GM19395 (cell line): Measurements from ENCODE around the gene PRDX5.

Experiments used
- ATAC-seq: cut with Tn5 transposase; IDR thresholded peaks from one replicate; pipeline ENCODE4 v1.9.1; 2021; ENCODE audit warnings: mild to moderate bottlenecking, moderate library complexity; ENCODE audit not compliant: unreplicated experiment

Gene PRDX5

DNA sequence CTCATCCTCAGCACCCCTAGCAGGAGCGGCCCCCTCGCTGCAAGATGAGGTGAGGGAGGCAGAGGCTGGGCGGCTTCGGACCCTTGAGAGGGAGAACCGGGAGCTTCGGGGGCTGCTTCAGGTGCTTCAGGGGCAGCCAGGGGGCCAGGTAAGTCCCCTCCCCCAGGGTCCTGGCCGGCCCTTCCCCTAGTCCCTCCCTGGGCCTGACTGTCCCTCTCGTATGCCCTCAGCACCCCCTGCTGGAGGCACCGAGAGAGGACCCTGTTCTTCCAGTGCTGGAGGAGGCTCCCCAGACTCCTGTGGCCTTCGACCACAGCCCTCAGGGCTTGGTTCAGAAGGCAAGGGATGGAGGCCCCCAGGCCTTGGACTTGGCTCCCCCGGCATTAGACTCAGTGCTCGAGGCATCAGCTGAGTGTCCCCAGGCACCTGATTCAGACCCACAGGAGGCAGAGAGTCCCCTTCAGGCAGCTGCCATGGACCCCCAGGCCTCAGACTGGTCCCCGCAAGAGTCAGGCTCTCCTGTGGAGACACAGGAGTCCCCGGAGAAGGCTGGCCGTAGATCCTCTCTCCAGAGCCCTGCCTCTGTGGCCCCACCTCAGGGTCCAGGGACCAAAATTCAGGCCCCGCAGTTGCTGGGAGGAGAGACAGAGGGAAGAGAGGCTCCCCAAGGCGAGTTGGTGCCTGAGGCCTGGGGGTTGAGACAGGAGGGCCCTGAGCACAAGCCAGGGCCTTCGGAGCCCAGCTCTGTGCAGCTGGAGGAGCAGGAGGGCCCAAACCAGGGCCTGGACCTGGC is 26.0 kb downstream of the PRDX5 start:
- no peak for ATAC-seq

- no peak for ATAC-seq
Observed at GRCh38 chr11:64344787-64345186, 26.9 kb downstream of the PRDX5 start.

DNA sequence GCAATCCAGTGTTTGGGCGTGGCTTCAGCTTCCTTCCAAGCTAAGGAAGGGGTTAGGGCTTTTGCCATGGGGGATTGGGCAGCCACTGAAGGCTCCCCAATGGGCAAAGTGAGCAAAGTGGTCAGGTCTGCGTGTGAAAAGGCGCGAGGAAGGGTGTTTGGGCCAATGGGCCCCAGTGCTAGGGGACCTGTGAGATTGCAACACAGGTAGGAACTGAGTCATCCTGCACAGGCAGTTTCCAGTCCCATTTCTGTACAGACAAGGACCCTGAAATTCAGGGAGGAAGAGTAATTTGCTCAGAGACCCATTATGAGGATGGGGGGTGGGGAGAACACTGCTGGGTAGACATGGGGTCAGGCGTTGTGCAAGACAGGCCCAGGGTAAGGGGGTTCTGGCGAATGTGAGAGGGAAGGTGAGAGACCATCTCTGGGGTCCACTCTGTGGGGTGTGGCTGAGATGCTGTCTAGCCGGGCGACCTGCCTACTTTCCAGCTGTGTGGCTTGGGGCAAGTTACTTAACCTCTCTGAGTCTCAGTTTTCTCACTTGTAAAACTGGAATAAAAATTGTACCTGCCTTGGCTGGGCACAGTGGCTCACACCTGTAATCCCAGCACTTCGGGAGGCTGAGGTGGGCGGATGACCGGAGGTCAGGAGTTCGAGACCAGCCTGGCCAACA is 29.4 kb downstream of the PRDX5 start:
- ATAC-seq, result no peak

DNA sequence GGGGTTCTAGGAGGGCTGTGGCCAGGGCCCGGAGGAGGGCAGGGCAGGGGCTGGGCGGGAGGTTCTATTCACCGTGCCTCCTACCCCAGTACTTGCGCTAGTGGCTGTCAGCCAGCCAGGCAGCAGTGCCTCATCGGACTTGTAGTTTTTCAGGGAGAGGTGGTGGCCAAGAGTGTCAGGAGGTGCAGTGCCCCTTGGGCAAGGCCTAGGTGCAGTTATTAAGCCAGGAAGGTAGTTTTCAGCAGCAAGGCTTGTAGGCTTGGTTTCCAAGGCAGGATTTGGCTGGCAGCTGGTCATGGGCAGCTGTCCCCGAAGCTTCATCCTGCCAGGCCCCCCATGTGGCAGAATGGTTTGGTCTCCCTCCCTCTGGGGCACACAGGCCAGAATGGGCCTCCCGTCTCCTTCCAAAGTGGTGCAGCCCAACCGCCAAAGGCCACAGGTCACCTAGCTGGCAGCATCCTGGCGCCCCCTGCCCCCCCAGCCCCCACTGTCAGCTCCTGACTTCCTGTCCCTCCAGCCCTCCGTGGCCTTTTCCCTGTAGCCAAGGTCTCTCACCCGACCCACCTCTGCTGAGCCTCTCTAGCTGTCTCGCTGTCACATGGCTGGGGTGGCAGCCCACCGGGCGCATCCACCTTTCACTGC is 30.6 kb downstream of the PRDX5 start:
- ATAC-seq, result no peak

DNA sequence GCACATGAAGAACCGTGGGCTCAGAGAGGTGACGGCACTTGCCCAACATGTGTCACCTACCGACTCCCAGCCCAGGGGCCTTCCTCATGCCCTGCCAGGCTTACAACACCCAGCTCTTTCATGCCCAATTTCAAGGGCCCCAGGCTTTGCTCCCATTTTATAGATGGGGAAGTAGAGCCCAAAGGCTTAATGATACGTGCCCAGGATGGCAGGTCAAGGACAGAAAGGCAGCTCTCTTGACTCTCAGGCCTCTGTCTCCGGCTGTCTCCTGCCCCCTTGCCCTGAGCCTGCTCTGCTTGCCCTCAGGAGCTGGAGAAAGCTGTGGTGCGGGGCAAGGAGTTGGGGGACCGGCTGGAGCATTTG is 31.1 kb downstream of the PRDX5 start:
- ATAC-seq, result no peak

GRCh38 chr11:64349404-64349803 is 31.5 kb downstream of the PRDX5 start:
- no peak for ATAC-seq

GRCh38 chr11:64351136-64351631 is 33.3 kb downstream of the PRDX5 start:
- ATAC-seq, result no peak

- ATAC-seq, result no peak
Observed at GRCh38 chr11:64352099-64352994, 34.4 kb downstream of the PRDX5 start.

GRCh38 chr11:64352995-64353714 is 35.2 kb downstream of the PRDX5 start:
- ATAC-seq, result no peak

GRCh38 chr11:64353715-64354506 is 36.0 kb downstream of the PRDX5 start:
- ATAC-seq, result no peak

DNA sequence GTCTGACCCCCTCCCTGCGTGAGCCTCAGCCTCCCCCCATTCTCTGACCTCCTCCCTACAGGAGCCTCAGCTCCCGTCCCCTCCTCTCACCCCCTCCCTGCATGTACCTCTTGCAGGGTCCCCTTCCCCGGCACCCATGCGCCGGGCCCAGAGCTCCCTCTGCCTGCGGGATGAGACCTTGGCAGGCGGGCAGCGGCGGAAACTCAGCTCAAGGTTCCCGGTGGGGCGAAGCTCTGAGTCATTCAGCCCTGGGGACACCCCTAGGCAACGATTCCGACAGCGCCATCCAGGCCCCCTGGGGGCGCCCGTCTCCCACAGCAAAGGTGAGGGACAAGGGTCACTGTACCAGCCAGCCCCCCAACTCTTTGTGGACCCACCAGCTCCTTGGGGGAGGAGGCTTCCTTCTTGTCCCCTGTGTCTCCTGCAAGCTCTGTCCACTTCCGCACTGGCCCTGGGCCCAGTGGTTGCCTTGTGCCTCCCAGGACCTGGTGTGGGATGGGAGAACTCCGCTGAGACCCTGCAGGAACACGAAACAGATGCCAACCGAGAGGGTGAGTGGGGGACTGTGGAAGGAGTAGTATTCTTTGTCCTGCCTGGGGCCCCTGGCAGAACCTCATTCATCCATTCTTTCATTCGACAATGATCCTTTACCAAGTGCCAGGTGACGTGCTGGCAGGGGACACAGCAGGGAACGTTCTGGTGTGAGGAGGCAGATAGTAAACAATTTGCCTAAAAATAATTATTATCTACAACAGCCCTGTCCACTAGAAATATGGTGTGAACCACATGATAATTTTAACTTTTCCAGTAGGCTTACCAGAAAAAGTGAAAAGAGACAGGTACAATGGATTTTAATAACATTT is 37.4 kb downstream of the PRDX5 start:
- no peak for ATAC-seq

- ATAC-seq, result no peak
Observed at GRCh38 chr11:64356498-64357411, 38.8 kb downstream of the PRDX5 start.

- ATAC-seq, result no peak
Observed at GRCh38 chr11:64357446-64357845, 39.5 kb downstream of the PRDX5 start.

GRCh38 chr11:64357904-64358535 is 40.1 kb downstream of the PRDX5 start:
- no peak for ATAC-seq

DNA sequence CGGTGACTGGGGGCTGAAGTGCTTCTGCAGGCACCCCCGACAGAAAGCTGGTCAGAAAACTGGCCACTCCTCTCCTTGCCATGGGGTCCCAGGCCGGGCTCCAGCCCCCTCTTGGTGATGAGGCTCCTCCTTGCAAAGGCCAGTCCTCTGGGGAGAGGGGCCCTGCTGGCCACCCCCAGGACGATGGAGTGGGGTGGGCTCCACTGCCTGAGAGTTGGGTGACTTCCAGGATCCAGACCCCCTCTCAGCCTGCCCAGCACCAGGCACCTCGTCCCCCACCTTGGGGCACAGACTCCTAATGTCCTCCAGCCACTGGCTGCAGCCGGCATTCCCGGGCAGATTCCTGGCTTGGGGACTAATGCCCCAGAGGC is 40.6 kb downstream of the PRDX5 start:
- ATAC-seq, result no peak

DNA sequence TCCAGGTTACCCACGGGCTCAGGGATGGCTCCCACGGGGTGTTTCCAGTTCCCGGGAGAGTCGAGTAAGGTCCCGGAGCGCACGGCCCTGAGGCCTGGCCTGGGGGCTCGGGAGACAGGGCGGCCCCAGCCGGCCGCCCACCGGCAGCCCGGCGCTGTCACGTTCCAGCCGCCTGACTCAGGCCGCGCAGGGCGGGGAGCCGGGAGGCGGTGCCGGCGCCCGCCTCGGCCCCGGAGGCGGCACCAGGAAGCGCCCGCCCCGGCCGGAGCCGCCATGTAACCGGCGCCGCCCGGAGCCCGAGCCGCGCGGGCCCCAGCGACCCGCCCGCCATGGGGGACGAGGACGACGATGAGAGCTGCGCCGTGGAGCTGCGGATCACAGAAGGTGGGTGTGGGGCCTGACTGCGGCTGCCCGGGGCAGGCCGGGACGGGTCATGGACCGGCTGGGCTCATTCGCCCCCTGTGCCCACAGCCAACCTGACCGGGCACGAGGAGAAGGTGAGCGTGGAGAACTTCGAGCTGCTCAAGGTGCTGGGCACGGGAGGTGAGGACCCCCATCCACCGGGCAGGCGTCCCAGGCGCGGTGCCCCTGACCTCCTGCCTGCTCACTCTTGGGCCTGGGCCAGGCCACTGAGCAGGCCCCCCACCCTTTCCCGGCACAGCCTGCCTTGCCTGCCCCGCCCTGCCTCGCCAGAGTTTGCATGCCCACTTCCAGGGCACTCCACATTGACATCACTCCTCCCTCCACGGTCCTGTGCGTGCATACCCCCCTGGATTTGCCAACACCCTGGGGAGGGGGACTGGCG is 41.2 kb downstream of the PRDX5 start, which contains the start of gene RPS6KA4:
RPS6KA4 (plus strand) TSS at position 256 of the 805 bp plus-strand sequence; CDS start at position 330, 74 bp downstream.
- peak; percentile 51 for ATAC-seq
